Pulmonary artery endothelial cell (primary cell): ENCODE results near the gene DYNC2LI1. TPM values are rescaled to one million over a fixed set of nuclear protein-coding genes. Genes with fewer than 3 reads are reported as not detected.

Experiments used
- DNase-seq: peaks from one replicate; pipeline ENCODE4 v3.0.0-alpha.2; 2011; ENCODE audit warnings: low read depth, low spot score
- total RNA-seq: library from RNA; depleted of rRNA; stranded (reverse); fragments of >200 nt; gene quantifications from 2 replicates; pipeline ENCODE4 v1.2.3, GENCODE V29; 2014

The DYNC2LI1 gene
- total RNA-seq, 1 donor from 2014 or later, result 11.2 TPM

DNA sequence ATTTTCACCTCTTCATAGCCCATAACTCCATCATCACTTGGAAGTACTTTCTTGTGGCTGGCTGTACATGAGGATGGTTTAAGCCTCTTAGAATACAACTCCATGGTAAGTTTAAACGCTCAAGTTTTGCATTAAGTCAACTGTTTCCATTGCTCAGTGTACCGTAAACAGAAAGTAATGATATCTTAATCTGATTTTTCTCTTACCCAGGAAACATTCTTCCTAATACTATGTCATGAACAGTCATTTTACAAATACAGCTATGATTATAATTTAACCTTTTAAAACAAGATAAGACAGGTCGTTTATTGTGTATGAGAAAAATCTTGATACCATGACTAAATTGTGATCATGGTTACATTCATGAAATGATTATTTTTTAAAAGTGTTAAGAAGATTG lies 11.6 kb upstream of the DYNC2LI1 start:
- DNase-seq, result no peak

DNA sequence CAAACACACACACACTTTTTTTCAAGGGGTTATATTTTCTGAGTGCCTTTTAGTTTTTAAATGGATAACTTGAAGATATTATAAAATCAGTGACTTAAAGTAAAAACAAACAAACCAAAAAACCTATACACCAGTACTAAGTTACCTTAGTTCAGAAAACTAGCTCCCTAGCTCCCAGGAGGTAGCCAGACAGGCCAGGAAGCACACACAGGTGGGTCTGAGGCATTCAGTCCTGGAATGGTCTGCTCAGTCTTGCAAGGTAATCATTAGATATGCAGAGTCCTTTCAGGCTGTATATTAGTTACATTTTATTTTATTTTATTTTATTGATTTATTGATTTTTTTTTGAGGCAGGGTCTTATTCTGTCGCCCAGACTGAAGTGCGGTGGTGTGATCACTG lies 10.7 kb upstream of the DYNC2LI1 start:
- no peak for DNase-seq

DNA sequence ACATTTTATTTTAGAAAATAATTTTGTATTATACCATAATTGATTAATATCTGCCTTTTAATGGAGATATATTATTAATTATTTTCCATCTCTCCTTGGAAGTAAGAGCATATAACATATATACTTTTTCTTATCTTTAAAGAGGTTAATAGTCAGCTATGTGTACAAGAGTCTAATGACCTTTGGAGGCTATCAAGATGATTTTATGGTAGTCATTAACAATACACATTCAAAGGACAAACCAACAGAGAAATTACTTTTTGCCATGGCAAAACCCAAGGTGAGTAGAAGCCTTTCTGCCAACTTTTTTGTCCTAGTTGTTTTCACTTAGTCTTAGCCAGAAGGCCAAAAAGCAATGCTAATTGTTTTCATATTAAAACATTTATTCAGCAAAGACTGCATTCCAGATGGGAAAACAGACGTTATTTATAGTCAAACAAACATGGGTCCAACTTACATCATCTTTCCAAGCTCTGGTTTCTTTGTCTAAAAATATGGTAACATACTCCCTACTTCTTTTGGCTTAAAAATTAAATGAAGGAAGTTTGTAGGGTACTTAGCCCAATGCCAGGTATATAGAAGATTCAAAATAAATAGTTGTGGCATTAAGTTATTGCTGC lies 9.6 kb upstream of the DYNC2LI1 start:
- DNase-seq, result no peak

DNA sequence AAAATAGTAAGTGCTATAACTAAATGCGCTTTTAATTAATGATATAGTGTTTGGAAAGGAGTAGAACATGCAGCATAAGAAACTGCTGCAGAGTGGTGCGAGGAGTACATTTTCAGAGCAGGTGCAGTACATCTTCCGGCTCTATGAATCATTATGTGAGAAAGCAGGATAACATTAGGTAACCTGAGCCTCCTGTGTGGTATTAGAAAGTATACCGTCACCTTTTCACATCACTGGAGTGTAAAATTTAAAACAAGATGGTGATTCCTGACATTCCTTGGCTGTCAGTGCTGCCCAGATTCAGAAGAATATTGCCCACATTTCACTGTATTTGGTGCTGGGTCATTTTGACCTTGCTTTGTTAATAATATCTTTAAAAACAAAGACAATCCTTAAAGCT lies 7.8 kb upstream of the DYNC2LI1 start:
- DNase-seq, result no peak

DNA sequence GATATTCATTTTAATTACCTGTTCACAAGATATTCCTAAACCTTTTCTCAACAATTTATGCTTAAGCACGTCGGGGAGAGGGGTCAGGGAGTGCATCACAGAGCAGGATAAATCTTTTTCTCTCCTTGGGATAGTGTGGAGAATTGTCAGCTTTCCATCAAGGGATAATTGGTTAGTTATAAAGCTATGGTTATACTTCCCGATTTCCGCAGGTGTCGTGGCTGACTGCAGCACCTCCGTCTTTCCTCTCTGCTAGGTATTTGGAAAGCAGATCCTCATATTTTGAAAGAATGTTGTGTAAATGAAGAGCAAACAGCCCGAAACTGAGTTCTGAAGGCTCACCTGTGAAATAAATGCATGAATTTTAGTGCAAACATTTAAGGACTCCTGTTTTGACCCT lies 778 bp downstream of the DYNC2LI1 start:
- DNase-seq, result no peak

DNA sequence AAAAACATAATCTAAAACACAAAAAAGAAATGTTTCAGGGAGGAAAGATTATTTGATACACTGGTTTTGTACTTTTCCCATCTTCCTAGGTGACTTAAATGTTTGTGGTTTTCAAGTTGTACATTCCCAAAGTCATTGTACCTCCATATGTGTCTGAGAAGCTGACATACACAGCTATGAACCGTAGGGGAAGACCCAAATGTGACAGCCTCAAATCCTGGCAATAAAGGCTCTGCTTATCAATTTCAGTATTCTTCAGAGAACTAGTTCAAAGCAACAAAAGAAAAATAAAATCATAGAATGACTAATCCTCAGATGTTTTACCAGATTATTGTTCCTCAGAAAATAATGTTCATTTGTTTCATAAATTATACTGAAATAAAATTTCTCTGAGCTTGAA lies 2.5 kb downstream of the DYNC2LI1 start:
- no peak for DNase-seq

DNA sequence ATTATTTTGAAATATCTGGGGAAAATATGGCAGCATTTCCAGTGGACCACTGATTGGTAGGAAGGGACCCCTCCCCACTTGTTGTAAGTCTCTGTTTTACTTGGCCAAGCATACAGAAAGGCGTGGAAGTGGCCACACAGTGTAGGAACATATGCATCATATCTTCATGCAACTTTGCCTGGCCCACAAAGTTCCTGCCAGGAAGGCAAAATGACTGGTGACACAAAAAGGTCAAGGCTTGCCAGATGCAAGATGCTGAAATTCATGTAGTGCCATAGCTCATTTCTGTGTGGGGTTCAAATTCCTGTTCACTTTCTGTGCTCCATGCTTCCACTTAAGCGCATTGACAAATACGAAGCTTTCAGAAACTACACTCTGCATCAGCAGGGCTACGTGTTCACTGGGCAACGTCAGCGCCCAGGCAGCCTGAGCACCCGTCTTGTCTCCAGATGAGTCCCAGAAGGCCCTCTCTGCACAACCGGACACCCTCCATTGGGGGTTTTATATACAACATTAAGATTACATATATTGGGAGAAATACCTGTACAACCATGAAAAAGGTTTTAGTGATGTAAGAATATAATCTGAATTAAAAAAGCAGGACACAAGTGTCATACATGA lies 3.6 kb downstream of the DYNC2LI1 start:
- no peak for DNase-seq

DNA sequence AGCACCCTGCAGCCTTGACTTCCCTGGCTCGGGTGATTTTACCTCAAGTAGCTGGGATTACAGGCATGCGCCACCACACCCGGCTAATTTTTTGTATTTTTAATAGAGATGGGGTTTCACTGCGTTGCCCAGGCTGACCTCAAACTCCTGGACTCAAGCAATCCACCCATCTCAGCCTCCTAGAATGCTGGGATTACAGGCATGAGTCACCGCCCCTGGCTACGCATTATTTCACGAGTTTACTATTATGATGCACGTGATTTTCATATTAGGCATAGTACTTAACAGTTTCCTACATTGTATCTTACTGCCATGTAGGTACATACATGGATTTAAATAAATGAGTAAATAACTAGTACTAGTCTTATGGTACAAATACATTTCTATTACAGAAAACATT lies 4.4 kb downstream of the DYNC2LI1 start:
- DNase-seq, result no peak

DNA sequence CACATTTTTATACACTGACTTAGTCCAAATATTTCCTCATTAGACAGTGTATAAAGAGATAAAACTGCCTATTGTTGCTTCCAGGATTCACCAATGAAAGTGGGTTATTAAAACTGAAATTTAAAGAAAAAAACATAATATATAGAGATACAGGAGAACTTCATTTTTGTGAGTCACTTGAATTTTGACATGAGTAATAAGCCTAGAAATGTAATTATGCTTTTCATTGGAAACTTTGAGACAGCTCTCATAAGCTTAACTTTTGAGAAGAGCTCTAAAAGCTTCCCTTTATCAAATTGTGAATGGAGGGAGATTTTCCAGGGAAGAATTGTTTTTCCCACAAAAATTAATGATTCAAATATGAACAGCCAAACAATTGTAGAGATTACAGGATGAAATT lies 14.1 kb downstream of the DYNC2LI1 start:
- DNase-seq, result no peak

DNA sequence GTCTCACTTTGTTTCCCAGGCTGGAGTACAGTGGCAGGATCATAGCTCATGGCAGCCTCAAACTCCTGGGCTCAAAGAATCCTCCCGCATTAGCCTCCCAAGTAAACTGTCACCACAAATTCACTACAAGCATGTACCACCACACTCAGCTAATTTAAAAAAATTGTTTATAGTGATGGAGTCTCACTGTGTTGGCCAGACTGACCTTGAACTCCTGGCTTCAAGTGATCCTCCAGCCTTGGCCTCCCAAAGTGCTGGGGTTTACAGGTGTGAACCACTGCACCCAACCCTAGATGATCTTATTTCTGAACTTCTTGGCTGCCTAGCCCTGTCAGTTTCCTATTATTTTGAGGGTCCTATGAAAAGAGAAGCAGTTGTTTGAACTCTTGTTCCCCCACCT lies 14.8 kb downstream of the DYNC2LI1 start:
- DNase-seq, result no peak

DNA sequence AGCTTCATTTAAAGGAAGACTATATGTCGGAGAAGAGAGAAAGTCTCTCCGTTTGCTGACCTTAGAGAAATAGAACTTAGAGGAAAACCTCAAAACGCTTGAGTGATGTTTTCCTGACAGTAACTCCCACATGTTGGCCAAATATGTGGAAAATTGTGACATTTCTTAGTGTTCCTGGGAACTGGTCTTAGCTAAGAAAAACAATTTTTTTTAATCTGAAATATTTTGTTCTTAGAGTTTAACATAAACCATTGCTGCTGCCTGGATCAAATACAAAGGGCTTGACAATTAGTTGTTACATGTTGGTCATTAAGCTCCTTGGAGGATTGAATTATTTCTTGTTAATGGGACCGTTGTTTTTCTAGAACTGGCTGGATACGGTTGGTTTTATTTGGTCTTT lies 16.3 kb downstream of the DYNC2LI1 start:
- DNase-seq, result no peak

DNA sequence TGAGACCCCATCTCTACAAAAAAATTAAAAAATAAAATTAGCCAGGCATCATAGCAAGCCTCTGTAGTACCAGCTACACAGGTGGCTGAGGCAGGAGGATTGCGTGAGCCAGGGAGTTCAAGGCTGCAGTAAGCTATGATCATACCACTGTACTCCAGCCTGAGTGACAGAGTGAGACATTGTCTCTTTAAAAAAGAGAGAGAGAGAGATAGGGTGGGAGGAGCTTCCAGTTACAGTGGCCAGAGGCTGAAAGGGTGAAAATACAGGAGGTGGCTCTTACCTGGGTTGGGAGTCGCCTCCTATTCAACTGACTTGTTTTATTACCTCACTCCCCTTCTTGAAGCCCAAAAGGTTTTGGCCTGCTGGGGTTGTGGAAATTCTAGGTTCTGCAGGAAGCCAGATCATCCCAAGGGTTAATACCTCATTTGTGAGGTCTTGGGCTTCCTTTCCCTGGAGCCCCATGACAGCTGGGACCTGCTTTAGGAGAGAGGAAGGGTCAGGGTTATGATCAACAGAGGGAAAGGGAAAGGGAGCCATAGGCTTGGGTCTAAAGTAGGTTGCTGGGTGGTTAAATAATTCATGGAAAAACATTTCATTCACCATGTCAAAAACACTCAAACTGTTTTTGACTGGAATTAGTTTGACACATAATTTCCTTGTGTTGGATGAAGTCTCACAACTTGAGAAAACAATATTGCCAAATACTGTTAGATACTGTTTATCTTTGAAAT lies 17.4 kb downstream of the DYNC2LI1 start:
- no peak for DNase-seq

DNA sequence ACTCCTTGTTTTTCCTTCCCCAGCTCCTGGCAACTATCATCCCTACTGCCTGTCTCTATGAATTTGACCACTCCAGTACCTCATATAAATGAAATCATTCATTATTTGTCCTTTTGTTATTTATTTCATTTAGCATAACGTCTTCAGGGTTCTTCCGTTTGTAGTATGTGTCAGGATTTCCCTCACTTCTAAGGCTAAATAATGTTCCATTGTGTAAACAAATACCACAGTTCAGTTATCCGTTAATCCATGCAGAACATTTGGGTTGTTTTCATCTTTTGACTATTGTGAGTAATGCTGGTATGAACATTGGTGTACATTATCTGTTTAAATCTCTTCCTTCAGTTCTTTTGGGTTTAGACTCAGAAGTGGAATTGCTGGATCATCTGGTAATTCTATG lies 18.8 kb downstream of the DYNC2LI1 start:
- no peak for DNase-seq

DNA sequence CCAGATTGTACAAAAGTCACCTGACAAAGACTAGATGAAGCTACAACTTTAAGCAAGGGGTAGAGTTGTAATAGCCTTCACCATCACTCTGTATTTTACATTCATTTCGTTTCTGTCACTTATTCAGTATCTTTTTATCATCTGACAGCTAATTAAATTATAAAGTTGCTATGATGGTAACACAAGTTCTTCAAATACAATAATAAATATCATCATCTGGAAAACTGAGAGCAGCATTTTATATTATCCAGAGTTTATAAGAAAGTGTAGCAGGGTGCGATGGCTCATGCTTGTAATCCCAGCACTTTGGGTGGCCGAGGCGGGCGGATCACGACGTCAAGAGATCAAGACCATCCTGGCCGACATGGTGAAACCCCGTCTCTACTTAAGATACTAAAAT lies 21.1 kb downstream of the DYNC2LI1 start:
- no peak for DNase-seq

DNA sequence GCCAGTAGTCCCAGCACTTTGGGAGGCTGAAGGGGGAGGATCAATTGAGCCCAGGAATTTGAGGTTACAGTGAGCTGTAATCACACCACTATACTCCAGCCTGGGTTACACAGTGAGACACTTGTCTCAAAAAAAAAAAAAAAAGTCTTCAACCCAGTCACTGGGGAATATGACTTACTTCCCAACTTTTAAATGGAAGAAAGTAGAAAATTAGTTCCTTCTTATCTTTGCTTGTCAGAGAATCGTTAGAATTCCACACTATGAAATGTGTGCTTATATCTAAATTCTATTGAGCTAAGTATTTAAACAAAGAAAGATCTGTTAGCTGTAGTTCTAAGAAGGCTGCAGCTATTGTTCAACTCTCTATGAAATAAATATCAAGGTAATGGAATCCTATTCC lies 22.4 kb downstream of the DYNC2LI1 start:
- no peak for DNase-seq

DNA sequence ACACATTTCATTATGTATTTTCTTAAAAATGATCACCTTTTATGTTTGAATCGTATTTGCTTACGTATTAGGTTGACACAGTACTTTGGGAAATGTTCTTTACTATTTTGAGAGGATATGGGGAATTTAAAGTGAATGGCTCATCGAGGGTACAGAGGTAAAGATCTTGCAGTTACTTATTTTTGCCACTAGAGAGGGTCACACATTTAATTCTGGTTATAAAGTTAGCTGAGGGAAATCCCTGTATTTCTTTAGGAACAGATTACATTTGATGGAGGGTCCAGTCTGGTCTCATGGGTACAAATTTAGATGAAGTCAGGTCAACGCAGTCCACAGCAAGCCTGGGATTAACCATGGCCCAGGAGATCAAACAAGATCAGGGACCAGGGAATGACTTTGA lies 24.5 kb downstream of the DYNC2LI1 start:
- DNase-seq, result no peak

DNA sequence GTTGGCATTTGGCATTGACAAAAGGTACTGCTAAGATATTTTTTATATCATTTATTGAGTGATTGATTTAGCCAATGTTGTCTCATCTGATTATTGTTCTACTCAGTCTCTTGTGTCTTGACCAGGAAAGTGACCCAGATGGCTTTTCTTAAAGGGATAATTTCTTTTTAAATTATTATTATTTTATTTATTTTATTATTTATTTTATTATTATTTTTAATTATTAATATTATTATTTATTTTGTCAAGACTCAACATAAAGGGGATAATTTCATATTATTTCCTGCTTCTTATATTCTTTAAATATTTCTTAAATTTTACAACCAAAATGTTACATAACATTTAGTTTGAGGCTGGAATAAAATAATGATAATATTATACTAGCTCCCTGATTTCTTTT lies 27.1 kb downstream of the DYNC2LI1 start:
- DNase-seq, result no peak

DNA sequence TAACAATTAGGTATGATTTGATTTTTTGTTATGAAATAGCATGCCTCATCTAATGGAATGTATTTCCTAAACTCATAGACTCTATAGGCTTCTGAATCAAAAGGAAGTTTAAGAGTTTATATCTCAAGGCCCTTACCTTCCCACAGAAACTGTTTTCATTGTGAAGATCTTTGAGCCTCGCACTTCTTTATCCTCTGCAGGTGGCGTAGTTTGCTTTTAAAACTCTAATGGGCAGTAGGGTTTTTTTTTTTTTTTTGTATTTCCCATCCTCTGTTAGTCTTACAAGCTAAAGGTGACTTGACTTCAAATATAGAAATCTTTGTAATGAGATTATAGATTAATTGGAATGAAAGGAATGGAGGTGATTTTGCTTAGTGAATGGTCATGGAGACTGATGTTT lies 28.3 kb downstream of the DYNC2LI1 start:
- no peak for DNase-seq

DNA sequence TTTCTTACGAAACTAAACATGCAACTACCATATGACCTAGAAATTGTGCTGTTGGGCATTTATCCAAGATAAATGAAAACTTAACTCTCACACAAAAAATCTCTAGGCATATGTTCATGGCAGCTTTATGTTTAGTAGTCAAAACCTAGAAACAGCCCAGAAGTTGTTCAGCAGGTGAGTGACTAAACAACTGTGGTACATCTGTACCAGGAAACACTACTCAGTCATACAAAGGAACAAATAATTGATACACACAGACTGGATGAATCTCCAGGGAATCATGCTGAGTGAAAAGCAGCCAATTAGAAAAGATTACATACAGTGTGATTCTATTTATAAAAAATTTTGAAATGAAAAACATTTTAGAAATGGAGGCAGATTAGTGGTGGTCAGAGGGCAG lies 29.3 kb downstream of the DYNC2LI1 start:
- DNase-seq, result no peak

DNA sequence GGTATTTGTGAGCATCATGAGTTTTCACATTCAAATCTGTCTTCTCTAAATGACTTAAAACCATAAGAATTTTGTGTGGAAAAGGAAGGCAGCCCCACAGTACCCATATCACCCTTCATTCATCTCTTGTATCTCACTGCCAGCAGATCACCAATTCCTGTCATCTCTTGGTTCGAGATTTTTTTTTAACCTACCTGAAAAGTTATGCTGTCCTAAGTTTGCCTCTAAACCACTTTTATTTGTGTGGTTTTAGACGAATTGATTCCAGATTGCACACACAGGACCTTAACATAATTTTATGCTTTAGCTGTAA lies 32.8 kb downstream of the DYNC2LI1 start:
- no peak for DNase-seq

DNA sequence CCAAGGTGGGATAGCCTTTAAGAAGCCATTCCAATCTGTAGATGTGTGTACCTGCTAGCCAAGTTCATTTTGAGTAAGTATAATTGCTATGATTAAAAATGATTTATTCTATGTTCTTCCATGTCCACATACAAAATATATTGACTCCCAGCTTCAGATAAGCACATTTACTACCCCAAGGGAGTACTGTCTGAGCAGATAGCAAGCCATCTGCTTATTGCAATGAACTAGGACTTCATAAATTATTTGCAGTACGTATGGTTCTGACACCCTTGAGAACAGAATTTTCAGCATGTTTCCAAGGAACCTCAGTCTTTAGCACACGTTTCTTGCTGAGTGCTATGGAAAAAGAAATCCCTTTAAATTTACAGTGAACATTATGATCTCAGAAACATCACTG lies 36.6 kb downstream of the DYNC2LI1 start:
- DNase-seq, result no peak

DNA sequence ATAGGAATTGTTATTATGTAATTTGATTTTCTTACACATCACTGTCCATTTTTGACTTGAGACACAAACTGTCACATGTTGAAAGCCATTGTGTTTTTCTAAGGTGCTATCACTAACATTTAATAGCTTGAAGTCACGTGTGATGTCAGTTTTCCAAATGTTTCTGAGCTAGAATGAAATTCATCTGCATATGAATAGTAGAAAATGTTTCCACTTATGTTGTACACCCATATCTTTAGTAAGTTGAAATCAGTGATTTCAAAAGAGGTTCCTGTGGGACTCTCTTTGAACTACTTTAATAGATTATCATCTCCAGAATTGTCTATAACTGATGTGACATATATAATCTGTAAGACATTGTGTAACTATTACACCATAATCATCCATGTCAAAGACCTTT lies 37.0 kb downstream of the DYNC2LI1 start:
- DNase-seq, result no peak

DNA sequence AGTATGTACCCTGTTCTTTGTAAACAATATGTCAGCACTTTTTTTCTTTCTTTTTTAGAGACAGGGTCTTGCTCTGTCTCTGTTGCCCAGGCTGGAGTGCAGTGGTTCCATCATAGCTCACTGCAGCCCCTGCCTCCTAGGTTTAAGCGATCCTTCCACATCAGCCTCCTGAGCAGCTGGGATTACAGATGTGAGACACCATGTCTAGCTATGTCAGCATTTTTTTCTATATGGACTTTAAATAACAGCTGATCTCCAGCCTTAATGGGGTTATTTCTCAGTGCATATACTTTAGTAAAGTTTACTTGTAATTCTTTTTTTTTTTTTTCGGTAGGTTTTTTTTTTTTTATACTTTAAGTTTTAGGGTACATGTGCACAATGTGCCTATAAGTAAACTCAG lies 38.2 kb downstream of the DYNC2LI1 start:
- DNase-seq, result no peak
